VCaP (cell line): ENCODE data around the gene IL32.
"Not testable (repeated sequence)": the region's sequence is repeated elsewhere in the genome, so short reads cannot be mapped to it uniquely, and the experiment has no call there.

Experiments used
- H3K27ac ChIP-seq: fragments of 450-650 bp; 2 replicates; pipeline ENCODE4 v1.5.1; 2017
- TF ChIP-seq, protein P1 (sequence below): fragments of 450-650 bp; conservative IDR thresholded peaks from 2 replicates; pipeline ENCODE4 v1.5.1; 2017; ENCODE audit warnings: mild to moderate bottlenecking, moderate library complexity

IL32 gene

DNA sequence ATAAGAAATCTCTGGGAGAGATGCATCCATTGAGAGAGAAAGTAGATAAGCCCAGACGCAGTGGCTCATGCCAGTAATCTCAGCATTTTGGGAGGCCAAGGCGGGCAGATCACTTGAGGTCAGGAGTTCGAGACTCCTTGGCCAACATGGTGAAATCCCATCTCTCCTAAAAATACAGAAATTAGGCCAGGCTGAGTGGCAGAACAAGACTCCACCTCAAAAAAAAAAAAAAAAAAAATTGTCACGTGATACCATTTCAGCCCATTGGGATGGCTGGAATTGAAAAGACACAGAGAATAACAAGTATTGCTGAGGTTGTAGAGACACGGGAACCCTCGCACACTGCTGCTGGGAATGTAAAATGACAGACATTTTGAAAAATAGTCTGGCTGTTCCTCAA, 2.9 kb upstream of the IL32 start:
- TF ChIP-seq, protein P1, sequence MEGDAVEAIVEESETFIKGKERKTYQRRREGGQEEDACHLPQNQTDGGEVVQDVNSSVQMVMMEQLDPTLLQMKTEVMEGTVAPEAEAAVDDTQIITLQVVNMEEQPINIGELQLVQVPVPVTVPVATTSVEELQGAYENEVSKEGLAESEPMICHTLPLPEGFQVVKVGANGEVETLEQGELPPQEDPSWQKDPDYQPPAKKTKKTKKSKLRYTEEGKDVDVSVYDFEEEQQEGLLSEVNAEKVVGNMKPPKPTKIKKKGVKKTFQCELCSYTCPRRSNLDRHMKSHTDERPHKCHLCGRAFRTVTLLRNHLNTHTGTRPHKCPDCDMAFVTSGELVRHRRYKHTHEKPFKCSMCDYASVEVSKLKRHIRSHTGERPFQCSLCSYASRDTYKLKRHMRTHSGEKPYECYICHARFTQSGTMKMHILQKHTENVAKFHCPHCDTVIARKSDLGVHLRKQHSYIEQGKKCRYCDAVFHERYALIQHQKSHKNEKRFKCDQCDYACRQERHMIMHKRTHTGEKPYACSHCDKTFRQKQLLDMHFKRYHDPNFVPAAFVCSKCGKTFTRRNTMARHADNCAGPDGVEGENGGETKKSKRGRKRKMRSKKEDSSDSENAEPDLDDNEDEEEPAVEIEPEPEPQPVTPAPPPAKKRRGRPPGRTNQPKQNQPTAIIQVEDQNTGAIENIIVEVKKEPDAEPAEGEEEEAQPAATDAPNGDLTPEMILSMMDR = no peak
- H3K27ac ChIP-seq = no peak overlapping the region

DNA sequence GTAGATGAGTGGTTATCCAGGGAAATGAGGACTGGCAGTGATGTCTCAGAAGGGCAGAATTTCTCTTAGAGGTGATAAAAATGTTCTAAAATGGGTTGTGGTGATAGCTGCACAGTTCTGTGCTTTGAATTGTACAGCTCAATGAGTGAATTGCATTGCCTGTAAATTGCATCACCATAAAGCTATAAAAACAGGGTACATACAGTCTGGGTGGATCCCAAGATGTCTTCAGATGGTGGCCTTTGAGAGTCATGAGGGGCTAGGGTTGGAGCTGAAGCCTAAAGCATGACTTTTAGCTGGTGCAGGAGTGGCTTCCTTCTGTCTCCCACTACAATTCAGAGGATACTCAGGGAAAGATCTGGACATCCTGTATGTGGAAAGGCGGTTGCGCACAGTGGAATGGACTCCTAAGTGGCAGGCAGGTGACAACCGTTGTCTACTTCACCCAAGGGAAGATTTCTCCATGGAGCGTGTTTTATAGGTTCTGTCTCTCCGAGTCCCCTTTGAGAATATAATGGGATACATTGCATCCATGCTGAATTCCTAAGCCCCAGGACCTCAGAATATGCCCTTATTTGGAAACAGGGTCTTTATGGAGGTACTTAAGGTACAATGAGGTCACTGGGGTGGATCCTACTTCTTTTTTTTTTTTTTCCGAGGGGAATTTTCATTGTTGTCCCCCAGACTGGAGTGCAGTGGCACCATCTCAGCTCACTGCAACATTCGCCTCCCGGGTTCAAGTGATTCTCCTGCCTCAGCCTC, 1.6 kb upstream of the IL32 start:
- TF ChIP-seq, protein P1 = no peak
- no peak overlapping the region for H3K27ac ChIP-seq

DNA sequence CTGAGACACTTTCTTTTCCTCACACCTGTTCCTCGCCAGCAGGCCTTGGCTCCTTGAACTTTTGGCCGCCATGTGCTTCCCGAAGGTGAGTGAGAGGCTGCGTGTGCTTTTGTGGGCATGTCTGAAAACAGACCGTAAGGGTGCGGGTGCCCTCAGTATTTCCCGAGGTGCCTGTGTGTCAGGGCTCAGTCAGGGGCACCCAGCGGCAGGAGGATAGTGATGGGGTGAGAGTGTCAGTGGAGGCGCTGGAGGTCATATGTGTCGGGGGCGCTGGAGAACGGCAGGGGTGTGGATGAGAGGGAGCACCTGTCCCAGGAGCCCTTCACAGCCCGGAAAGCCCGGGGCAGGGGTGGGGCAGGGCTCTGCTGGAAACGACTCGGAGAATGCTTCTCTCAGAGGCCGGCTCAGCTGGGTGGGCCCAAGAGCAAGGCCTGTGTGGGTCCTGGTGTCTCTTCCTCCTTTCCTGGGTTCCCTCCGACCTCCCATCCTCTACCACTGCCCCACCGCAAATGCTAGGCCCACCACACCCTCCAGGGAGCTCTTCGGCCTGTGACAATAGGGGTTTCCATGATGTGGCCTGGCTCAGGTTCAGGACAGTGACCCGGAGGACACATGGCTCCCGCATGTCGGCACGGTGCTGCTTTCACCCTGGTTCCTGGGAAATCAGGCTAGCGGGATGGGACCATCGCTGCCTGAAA, 451 bp downstream of the IL32 start:
- TF ChIP-seq, protein P1 = no peak
- no peak overlapping the region for H3K27ac ChIP-seq

DNA sequence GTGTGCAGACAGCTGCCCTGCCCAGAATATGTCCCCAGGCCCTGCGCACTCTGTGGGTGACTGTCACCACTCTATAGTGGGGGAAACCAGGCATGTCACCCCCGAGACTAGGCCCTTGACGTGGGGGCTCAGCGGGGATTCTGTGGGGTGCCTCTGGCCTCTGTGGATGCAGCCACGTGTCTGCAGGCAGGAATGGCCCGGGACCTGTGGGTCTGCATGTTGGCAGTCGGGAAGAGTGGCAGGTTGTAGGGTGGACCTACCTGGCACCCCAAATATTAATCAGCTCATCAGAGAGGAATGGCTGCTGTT, 954 bp downstream of the IL32 start:
- H3K27ac ChIP-seq = no peak overlapping the region
- TF ChIP-seq, protein P1 = no peak

DNA sequence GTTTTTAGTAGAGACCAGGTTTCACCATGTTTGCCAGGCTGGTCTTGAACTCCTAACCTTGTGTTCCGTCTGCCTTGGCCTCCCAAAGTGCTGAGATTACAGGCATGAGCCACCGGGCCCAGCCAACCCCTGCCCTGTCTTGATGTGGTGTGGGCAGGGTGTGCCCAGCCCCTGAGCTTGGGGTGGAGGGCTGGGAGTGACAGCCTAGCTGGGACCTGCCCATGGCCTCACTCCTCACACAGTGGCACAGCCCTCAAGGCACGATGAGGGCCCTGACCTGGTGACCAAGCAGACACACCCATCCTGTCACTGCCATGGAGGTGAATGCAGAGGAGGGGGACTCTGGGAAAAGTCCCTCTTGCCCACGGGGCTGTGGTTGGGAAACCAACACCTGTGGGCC, 3.0 kb downstream of the IL32 start:
- H3K27ac ChIP-seq = no peak overlapping the region
- TF ChIP-seq, protein P1 = no peak

DNA sequence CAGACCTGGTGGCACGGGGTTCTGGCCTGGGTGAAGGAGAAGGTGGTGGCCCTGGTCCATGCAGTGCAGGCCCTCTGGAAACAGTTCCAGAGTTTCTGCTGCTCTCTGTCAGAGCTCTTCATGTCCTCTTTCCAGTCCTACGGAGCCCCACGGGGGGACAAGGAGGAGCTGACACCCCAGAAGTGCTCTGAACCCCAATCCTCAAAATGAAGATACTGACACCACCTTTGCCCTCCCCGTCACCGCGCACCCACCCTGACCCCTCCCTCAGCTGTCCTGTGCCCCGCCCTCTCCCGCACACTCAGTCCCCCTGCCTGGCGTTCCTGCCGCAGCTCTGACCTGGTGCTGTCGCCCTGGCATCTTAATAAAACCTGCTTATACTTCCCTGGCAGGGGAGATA, 3.7 kb downstream of the IL32 start:
- not testable (repeated sequence) for H3K27ac ChIP-seq

DNA sequence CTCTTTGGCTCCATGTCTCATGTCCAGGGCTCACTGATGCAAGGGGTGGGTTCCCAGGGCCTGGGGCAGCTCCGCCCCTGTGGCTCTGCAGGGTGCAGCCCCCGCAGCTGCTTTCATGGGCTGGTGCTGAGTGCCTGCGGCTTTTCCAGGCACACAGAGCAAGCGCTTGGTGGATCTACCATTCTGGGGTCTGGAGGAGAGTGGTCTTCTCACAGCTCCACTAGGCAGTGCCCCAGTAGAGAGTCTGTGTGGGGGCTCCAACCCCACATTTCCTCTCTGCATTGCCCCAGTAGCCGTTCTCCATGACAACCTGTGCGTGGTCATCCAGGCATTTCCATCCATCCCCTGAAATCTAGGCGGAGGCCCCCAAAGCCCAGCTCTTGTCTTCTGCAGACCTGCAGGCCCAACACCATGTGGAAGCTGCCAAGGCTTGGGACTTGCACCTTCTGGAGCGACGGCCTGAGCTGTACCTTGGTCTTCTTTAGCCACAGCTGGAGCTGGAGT, 5.2 kb downstream of the IL32 start:
- H3K27ac ChIP-seq = no peak overlapping the region
- TF ChIP-seq, protein P1 = no peak

DNA sequence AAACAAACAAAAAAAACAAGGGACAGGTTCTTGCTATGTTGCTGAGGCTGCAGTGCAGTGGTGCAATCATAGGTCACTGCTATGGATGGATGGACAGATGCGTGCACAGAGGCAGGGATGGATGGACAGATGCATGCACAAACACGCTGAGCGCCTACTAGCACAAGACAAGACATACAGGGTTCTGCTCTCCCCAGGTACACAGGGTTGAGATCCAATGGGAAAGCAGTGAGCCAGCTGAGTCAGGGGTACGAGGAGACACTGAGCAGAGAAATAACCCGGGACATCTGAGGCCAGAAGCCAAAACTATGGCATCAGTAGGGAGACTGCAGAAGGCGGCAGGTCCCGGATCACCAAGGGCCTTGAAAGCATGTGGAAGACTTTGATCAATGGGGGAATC, 6.2 kb downstream of the IL32 start:
- TF ChIP-seq, protein P1 = no peak
- H3K27ac ChIP-seq = no peak overlapping the region

DNA sequence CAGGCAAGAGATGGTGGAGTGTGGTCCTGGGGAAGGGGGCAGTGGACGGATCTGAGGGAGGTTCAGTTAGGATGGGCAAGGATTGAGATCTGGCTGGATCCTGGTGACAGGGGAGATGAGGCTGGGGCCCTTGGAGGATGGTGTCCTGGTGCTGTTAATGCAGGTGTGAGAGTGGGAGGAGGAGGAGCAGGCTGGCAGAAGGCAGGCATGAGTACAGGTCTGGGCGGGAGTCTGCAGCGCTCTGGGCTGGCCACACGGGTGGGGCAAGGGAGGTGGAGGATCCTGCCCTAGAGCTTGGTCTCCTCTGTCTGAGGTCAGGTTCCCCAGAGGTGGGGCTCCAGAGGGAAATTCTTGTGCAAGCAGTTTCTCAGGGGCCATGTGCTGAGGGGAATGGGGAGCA, 6.7 kb downstream of the IL32 start:
- not testable (repeated sequence) for H3K27ac ChIP-seq

DNA sequence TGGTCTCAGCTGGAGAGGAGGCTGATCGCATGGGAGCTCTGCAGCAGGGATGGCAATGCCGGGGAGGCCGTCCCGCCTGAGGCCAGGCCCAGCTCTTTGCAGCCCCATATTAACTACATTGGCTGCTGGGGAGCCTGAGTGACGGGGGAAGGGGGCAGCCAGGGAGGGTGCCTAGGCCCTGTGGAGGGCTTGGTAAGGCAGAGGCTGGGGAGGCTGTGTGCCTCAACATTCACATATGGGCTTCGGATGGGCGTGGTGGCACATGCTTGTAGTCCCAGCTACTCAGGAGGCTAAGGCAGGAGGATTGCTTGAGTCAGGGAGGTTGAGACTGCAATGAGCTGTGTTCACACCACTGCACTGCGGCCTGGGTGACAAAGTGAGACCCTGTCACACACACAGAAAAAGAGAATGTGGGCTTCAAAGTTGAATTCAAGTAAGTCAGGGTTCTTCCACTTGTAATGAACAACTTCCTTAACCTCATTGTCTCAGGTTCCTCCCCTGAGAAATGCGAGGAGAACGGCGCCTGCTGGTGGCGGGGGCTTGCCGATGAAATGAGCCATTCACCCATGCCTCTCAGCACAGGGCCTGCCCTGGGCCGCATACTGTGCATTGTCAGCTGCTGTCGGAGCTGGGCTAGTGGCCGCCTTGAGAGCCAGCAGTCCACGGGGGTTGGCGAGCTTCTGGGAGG, 7.3 kb downstream of the IL32 start:
- H3K27ac ChIP-seq = not testable (repeated sequence)
